Islet precursor cell (in vitro differentiated cells): ENCODE results near the gene GALNT7.
"Not testable (repeated sequence)": the region's sequence is repeated elsewhere in the genome, so short reads cannot be mapped to it uniquely, and the experiment has no call there.

Experiments used
- DNase-seq: peaks from one replicate; pipeline ENCODE4 v3.0.0-alpha.2; 2018

The GALNT7 gene

GRCh38 chr4:173167758-173168395 is 734 bp upstream of the GALNT7 start:
- DNase-seq, result peak; percentile 74

- peak; percentile 75 for DNase-seq
These were observed 492 bp downstream of the GALNT7 start for GRCh38 chr4:173169178-173169427.

- peak; percentile 81 for DNase-seq
These were observed 994 bp downstream of the GALNT7 start for GRCh38 chr4:173169428-173170181.

- DNase-seq, result no peak
These were observed 1.7 kb downstream of the GALNT7 start for GRCh38 chr4:173170182-173170778.

GRCh38 chr4:173171098-173171497 is 2.5 kb downstream of the GALNT7 start:
- no peak for DNase-seq

- no peak for DNase-seq
These were observed 3.4 kb downstream of the GALNT7 start for GRCh38 chr4:173171987-173172386.

- no peak for DNase-seq
These were observed 5.6 kb downstream of the GALNT7 start for GRCh38 chr4:173174184-173174583.

- no peak for DNase-seq
These were observed 6.0 kb downstream of the GALNT7 start for GRCh38 chr4:173174594-173175012.

- DNase-seq, result no peak
These were observed 7.4 kb downstream of the GALNT7 start for GRCh38 chr4:173176010-173176409.

- no peak for DNase-seq
These were observed 8.6 kb downstream of the GALNT7 start for GRCh38 chr4:173177232-173177631.

GRCh38 chr4:173178144-173178543 is 9.5 kb downstream of the GALNT7 start:
- no peak for DNase-seq

- no peak for DNase-seq
These were observed 13.2 kb downstream of the GALNT7 start for GRCh38 chr4:173181848-173182247.

- DNase-seq, result no peak
These were observed 13.8 kb downstream of the GALNT7 start for GRCh38 chr4:173182403-173182802.

GRCh38 chr4:173183659-173184247 is 15.1 kb downstream of the GALNT7 start:
- not testable (repeated sequence) for DNase-seq

- DNase-seq, result no peak
These were observed 17.4 kb downstream of the GALNT7 start for GRCh38 chr4:173185847-173186510.

- DNase-seq, result no peak
These were observed 19.1 kb downstream of the GALNT7 start for GRCh38 chr4:173187732-173188131.

GRCh38 chr4:173188648-173189047 is 20.0 kb downstream of the GALNT7 start:
- DNase-seq, result no peak

- no peak for DNase-seq
These were observed 20.6 kb downstream of the GALNT7 start for GRCh38 chr4:173189117-173189693.

- DNase-seq, result no peak
These were observed 23.0 kb downstream of the GALNT7 start for GRCh38 chr4:173191623-173192041.

GRCh38 chr4:173192375-173193162 is 24.0 kb downstream of the GALNT7 start:
- DNase-seq, result no peak

- no peak for DNase-seq
These were observed 25.5 kb downstream of the GALNT7 start for GRCh38 chr4:173194157-173194556.

GRCh38 chr4:173195109-173195508 is 26.5 kb downstream of the GALNT7 start:
- no peak for DNase-seq
